ENCODE data around the gene MYRFL.

MYRFL gene

GRCh38 chr12:69903548-69903947, 78.5 kb downstream of the MYRFL start:
- no peaks in the 10 kb centered on the region for H3K9me3 ChIP-seq (ENCODE audit: insufficient read depth, low read length, severe bottlenecking)
- H3K9ac ChIP-seq (ENCODE audit: low read depth, low read length): no peak overlapping the region
- no peaks in the 10 kb centered on the region for H4K20me1 ChIP-seq (ENCODE audit: insufficient read depth, low read length)
- no peak for TF ChIP-seq EZH2 (IDR thresholded peaks at IDR 0.05; ENCODE audit: borderline replicate concordance, low read depth, low read length, severe bottlenecking)
- no peak for TF ChIP-seq CTCF (IDR thresholded peaks at IDR 0.05; ENCODE audit: borderline replicate concordance, extremely low read depth, low read length, poor library complexity, severe bottlenecking)
- no peak overlapping the region for H3K4me2 ChIP-seq (ENCODE audit: insufficient read depth, low read length)
- H3K4me1 ChIP-seq (ENCODE audit: insufficient read depth, low read length): no peaks in the 10 kb centered on the region
- H3K27ac ChIP-seq (ENCODE audit: low read length): no peak overlapping the region
- H2AFZ ChIP-seq (ENCODE audit: low read depth, low read length): no peak overlapping the region
- peaks cover 3% of the 10 kb centered on the region for H3K27me3 ChIP-seq (ENCODE audit: insufficient read depth, low read length, poor library complexity)
- ATAC-seq (ENCODE audit: insufficient read depth, low read depth) (no peak), DNase-seq (no peak)
- H3K79me2 ChIP-seq (ENCODE audit: insufficient read depth, low read length): no peaks in the 10 kb centered on the region
- H3K36me3 ChIP-seq (ENCODE audit: insufficient read depth, low read length): no peaks in the 10 kb centered on the region
- no peak overlapping the region for H3K4me3 ChIP-seq (ENCODE audit: low read depth in 1 of 2, low read length in 2 of 2)

- no peaks in the 10 kb centered on the region for H3K36me3 ChIP-seq (ENCODE audit: insufficient read depth, low read length)
- no peak overlapping the region for H3K4me2 ChIP-seq (ENCODE audit: insufficient read depth, low read length)
- no peak for DNase-seq
- no peaks in the 10 kb centered on the region for H3K79me2 ChIP-seq (ENCODE audit: insufficient read depth, low read length)
- H3K4me1 ChIP-seq (ENCODE audit: insufficient read depth, low read length): no peaks in the 10 kb centered on the region
- ATAC-seq (ENCODE audit: insufficient read depth, low read depth): no peak
- no peaks in the 10 kb centered on the region for H4K20me1 ChIP-seq (ENCODE audit: insufficient read depth, low read length)
- no peak overlapping the region for H3K27ac ChIP-seq (ENCODE audit: low read length)
- no peaks in the 10 kb centered on the region for H3K9me3 ChIP-seq (ENCODE audit: insufficient read depth, low read length, severe bottlenecking)
- H3K4me3 ChIP-seq (ENCODE audit: low read depth in 1 of 2, low read length in 2 of 2): no peak overlapping the region
- no peak overlapping the region for H3K9ac ChIP-seq (ENCODE audit: low read depth, low read length)
- TF ChIP-seq CTCF (IDR thresholded peaks at IDR 0.05; ENCODE audit: borderline replicate concordance, extremely low read depth, low read length, poor library complexity, severe bottlenecking) (no peak), EZH2 (IDR thresholded peaks at IDR 0.05; ENCODE audit: borderline replicate concordance, low read depth, low read length, severe bottlenecking) (no peak)
- H3K27me3 ChIP-seq (ENCODE audit: insufficient read depth, low read length, poor library complexity): peaks cover 3% of the 10 kb centered on the region
- H2AFZ ChIP-seq (ENCODE audit: low read depth, low read length): no peak overlapping the region
Observed at GRCh38 chr12:69904777-69905176, 79.8 kb downstream of the MYRFL start.

GRCh38 chr12:69905801-69906200, 80.8 kb downstream of the MYRFL start:
- H2AFZ ChIP-seq (ENCODE audit: low read depth, low read length): no peak overlapping the region
- H3K27me3 ChIP-seq (ENCODE audit: insufficient read depth, low read length, poor library complexity): peaks cover 3% of the 10 kb centered on the region
- H3K9ac ChIP-seq (ENCODE audit: low read depth, low read length): no peak overlapping the region
- H4K20me1 ChIP-seq (ENCODE audit: insufficient read depth, low read length): no peaks in the 10 kb centered on the region
- no peaks in the 10 kb centered on the region for H3K4me1 ChIP-seq (ENCODE audit: insufficient read depth, low read length)
- H3K4me3 ChIP-seq (ENCODE audit: low read depth in 1 of 2, low read length in 2 of 2): no peak overlapping the region
- no peaks in the 10 kb centered on the region for H3K9me3 ChIP-seq (ENCODE audit: insufficient read depth, low read length, severe bottlenecking)
- H3K79me2 ChIP-seq (ENCODE audit: insufficient read depth, low read length): no peaks in the 10 kb centered on the region
- no peak overlapping the region for H3K27ac ChIP-seq (ENCODE audit: low read length)
- ATAC-seq (ENCODE audit: insufficient read depth, low read depth): no peak
- TF ChIP-seq EZH2 (IDR thresholded peaks at IDR 0.05; ENCODE audit: borderline replicate concordance, low read depth, low read length, severe bottlenecking): no peak
- TF ChIP-seq CTCF (IDR thresholded peaks at IDR 0.05; ENCODE audit: borderline replicate concordance, extremely low read depth, low read length, poor library complexity, severe bottlenecking): no peak
- no peak for DNase-seq
- no peaks in the 10 kb centered on the region for H3K36me3 ChIP-seq (ENCODE audit: insufficient read depth, low read length)
- H3K4me2 ChIP-seq (ENCODE audit: insufficient read depth, low read length): no peak overlapping the region

All from DND-41 (cell line).